ENCODE results near the gene UBE2G1. TPM values are rescaled to one million over a fixed set of nuclear protein-coding genes. Genes with fewer than 3 reads are reported as not detected.
"Not testable (repeated sequence)": the region's sequence is repeated elsewhere in the genome, so short reads cannot be mapped to it uniquely, and the experiment has no call there.

UBE2G1 gene
- total RNA-seq, 1 donor from 2014 or later = 92.8 TPM

- intact Hi-C loops (cut with micrococcal nuclease) = no loop called here
- H3K27ac ChIP-seq (replicated peaks) = peak within 1 kb of the TSS; percentile 94
- TF ChIP-seq CTCF (IDR thresholded peaks at IDR 0.05; ENCODE audit: borderline replicate concordance) = no peak
These were observed 102.9 kb downstream of the UBE2G1 start, which contains the start of gene ANKFY1 for GRCh38 chr17:4263282-4264215. TSS of gene ANKFY1 (minus strand) at chr17:4263979. CDS start at chr17:4263941, 38 bp downstream.

GRCh38 chr17:4262703-4263102 lies 103.8 kb downstream of the UBE2G1 start:
- no peak for DNase-seq
- intact Hi-C loops (cut with micrococcal nuclease) = no loop called here
- no peak for TF ChIP-seq CTCF (IDR thresholded peaks at IDR 0.05; ENCODE audit: borderline replicate concordance)
- Histone ChIP-seq H3K27me3 (ENCODE audit: low read depth) (no peaks in the 10 kb centered on the region), H3K4me3 (peak overlapping the region; percentile 100), H3K4me1 (peaks cover 47% of the 10 kb centered on the region), H3K36me3 (peaks cover 22% of the 10 kb centered on the region), H3K27ac (replicated peaks) (peak overlapping the region; percentile 94), H3K9me3 (replicated peaks) (peaks cover 19% of the 10 kb centered on the region)

More at GRCh38 chr17:4263282-4264215, 102.9 kb downstream of the UBE2G1 start, which contains the start of gene ANKFY1:
- Histone ChIP-seq H3K9me3 (replicated peaks) (peaks cover 13% of the 10 kb centered on the region), H3K4me3 (peak within 1 kb of the TSS; percentile 100), H3K4me1 (peaks cover 52% of the 10 kb centered on the region), H3K27me3 (ENCODE audit: low read depth) (no peaks in the 10 kb centered on the region), H3K36me3 (peaks cover 25% of the 10 kb centered on the region)
- peak; percentile 96 for DNase-seq

- H3K9me3 ChIP-seq (replicated peaks) = peaks cover 19% of the 10 kb centered on the region
- H3K4me3 ChIP-seq = no peak overlapping the region
- TF ChIP-seq CTCF (IDR thresholded peaks at IDR 0.05; ENCODE audit: borderline replicate concordance) = no peak
- no peaks in the 10 kb centered on the region for H3K27me3 ChIP-seq (ENCODE audit: low read depth)
- intact Hi-C loops (cut with micrococcal nuclease) = no loop called here
- peaks cover 17% of the 10 kb centered on the region for H3K36me3 ChIP-seq
- H3K27ac ChIP-seq (replicated peaks) = no peak overlapping the region
- DNase-seq = no peak
- H3K4me1 ChIP-seq = peaks cover 47% of the 10 kb centered on the region
These were observed 105.0 kb downstream of the UBE2G1 start for GRCh38 chr17:4261452-4261851.

GRCh38 chr17:4258867-4259266 lies 107.6 kb downstream of the UBE2G1 start:
- TF ChIP-seq CTCF (IDR thresholded peaks at IDR 0.05; ENCODE audit: borderline replicate concordance) = no peak
- Histone ChIP-seq H3K4me1 (peaks cover 32% of the 10 kb centered on the region), H3K27ac (replicated peaks) (no peak overlapping the region), H3K4me3 (no peak overlapping the region), H3K36me3 (peaks cover 17% of the 10 kb centered on the region), H3K9me3 (replicated peaks) (peaks cover 24% of the 10 kb centered on the region), H3K27me3 (ENCODE audit: low read depth) (no peaks in the 10 kb centered on the region)
- DNase-seq = no peak
- intact Hi-C loops (cut with micrococcal nuclease) = no loop called here

GRCh38 chr17:4256952-4257351 lies 109.5 kb downstream of the UBE2G1 start:
- intact Hi-C loops (cut with micrococcal nuclease) = no loop called here
- no peak overlapping the region for H3K4me3 ChIP-seq
- peaks cover 14% of the 10 kb centered on the region for H3K4me1 ChIP-seq
- DNase-seq = no peak
- H3K9me3 ChIP-seq (replicated peaks) = peaks cover 24% of the 10 kb centered on the region
- H3K36me3 ChIP-seq = peaks cover 17% of the 10 kb centered on the region
- no peaks in the 10 kb centered on the region for H3K27me3 ChIP-seq (ENCODE audit: low read depth)
- H3K27ac ChIP-seq (replicated peaks) = no peak overlapping the region
- TF ChIP-seq CTCF (IDR thresholded peaks at IDR 0.05; ENCODE audit: borderline replicate concordance) = no peak

GRCh38 chr17:4255271-4255670 lies 111.2 kb downstream of the UBE2G1 start:
- H3K27ac ChIP-seq (replicated peaks); intact Hi-C loops (cut with micrococcal nuclease); H3K4me3 ChIP-seq; H3K27me3 ChIP-seq (ENCODE audit: low read depth); DNase-seq: not testable (repeated sequence)
- H3K36me3 ChIP-seq = peaks cover 17% of the 10 kb centered on the region
- H3K9me3 ChIP-seq (replicated peaks) = peaks cover 24% of the 10 kb centered on the region
- peaks cover 15% of the 10 kb centered on the region for H3K4me1 ChIP-seq
